Measurements from ENCODE around the gene STON2.
"Not testable (repeated sequence)": the region's sequence is repeated elsewhere in the genome, so short reads cannot be mapped to it uniquely, and the experiment has no call there.

STON2 gene, protein sequence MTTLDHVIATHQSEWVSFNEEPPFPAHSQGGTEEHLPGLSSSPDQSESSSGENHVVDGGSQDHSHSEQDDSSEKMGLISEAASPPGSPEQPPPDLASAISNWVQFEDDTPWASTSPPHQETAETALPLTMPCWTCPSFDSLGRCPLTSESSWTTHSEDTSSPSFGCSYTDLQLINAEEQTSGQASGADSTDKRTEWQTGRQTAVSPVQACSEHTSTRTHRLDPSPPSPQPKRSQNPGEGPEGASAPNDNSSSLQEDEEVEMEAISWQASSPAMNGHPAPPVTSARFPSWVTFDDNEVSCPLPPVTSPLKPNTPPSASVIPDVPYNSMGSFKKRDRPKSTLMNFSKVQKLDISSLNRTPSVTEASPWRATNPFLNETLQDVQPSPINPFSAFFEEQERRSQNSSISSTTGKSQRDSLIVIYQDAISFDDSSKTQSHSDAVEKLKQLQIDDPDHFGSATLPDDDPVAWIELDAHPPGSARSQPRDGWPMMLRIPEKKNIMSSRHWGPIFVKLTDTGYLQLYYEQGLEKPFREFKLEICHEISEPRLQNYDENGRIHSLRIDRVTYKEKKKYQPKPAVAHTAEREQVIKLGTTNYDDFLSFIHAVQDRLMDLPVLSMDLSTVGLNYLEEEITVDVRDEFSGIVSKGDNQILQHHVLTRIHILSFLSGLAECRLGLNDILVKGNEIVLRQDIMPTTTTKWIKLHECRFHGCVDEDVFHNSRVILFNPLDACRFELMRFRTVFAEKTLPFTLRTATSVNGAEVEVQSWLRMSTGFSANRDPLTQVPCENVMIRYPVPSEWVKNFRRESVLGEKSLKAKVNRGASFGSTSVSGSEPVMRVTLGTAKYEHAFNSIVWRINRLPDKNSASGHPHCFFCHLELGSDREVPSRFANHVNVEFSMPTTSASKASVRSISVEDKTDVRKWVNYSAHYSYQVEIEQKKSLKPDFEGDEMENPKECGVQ

DNA sequence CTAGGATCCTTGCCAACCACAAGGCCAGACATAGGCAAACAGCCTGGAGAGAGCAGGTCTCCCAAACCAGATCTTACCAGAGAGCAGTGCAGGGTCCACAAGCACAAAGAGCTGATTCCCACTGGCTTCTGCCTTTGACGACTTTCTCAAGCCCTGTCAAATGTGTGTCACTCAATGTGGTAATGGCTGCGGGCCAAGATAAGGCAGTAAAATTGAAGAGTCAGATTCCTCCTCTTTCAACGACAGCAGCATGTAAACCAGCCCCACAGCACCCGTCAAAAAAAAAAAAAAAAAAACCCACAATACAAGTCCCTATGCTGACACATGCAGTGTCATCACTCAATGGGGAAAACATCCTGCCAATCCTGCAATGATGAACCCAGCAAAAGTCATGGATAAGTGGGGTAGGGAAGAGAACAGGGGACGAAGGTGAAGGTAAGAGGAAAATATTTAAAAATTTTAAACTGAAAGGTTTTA lies at the start of gene STON2:
TSS of gene STON2 (minus strand) at position 123 of the 477 bp plus-strand sequence. CDS start 1,942 bp downstream, outside the sequence.
- DNase-seq (ENCODE audit: low read depth) = peak; percentile 13

GRCh38 chr14:81449576-81449975 lies 49.5 kb upstream of the STON2 start:
- DNase-seq (ENCODE audit: low read depth) = no peak

GRCh38 chr14:81449114-81449513 lies 49.0 kb upstream of the STON2 start:
- no peak for DNase-seq (ENCODE audit: low read depth)

GRCh38 chr14:81447021-81447764 lies 47.1 kb upstream of the STON2 start:
- no peak for DNase-seq (ENCODE audit: low read depth)

DNA sequence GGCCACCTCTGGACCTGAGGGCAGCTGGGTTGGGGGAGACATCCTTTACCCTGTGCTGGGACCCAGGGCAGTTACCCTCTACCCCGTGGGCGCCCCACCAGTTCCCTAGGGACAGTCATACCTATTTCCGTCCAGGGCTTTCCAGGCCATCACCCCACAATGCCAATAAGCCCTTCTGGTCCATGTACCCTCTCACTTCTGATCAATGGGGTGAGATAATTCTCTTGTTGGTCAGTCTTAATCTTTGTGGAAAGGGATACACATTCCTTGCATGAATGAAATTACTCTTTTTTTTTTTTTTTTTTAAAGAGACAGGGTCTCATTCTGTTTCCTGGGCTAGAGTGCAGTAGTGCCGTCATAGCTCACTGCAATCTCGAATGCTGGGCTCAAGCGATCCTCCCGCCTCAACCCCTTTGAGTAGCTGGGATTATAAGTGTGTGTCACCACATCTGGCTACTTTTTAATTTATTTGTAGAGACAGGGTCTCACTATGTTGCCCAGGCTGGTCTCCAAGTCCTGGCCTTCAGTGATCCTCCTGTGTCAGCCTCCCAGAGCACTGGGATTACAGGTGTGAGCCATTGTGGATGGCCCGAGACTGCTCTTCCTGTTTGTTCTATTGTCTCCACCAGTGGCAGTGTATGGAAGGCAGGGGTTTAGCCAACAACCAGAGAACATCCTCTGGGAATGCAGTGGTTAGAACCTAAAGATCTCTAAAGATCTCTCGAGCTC lies 46.3 kb upstream of the STON2 start:
- no peak for DNase-seq (ENCODE audit: low read depth)

- DNase-seq (ENCODE audit: low read depth) = no peak
Measured at GRCh38 chr14:81441626-81442134, 41.6 kb upstream of the STON2 start.

GRCh38 chr14:81440041-81440440 lies 39.9 kb upstream of the STON2 start:
- DNase-seq (ENCODE audit: low read depth) = no peak

DNA sequence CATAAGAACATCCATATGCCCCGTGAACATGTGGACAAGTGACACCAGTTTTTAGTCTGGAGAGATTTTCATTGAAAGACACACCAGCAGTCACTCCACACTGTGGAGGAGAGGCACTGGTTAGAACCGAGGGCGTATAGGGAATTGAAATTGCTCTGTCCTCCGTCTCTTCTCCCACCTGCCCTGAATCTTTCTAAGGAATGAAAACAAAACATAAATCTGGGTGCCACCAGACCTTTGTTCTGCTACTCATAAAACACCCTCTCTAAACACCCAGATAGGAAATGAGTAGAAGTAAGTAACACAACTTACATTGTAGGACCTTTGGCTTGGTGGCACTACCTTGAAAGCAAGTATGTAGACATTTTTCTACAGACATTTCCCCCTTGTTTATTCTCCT lies 37.1 kb upstream of the STON2 start:
- DNase-seq (ENCODE audit: low read depth) = no peak

DNA sequence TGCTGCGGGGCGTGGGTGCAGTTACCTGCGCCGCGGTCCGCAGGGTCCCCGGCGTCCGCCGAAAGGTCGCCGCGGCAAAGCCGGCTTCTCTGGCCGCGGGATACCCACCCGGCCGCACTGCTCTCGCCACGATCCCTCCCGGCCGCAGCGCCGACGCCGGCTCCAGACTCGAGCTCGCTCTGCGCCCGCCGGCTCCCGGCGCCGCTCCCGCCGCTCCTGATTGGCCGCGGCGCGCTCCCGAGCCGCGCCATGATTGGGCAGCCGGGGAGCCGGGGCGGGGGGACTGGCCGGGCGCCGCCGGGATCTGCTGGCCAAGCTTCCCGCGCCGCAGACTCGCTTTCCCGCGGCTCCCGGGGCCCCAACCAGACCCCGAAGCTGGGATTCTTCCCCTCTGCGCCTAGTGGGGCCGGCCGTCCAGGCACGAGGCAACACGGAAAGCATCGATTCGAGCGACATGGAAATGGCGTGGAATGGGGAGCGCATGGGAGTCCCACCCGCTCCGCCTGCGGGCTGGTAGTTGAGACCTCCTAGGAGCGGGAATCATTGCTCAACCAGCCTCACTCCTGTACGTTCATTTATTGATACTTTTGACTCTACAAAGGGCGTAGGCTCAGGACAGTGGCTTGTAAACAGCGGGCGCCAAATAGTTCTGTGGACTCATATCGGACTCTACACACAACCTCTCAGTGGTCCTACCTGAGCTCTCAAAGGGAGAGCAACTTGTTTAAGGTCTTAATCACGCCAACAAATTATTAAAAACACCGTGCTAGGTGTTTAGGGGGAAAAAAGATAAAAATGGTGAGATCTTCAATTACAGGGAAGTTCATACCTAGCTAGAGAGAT lies 36.4 kb upstream of the STON2 start:
- DNase-seq (ENCODE audit: low read depth) = peak; percentile 60

- peak; percentile 28 for DNase-seq (ENCODE audit: low read depth)
Measured at GRCh38 chr14:81435391-81436295, 35.5 kb upstream of the STON2 start.

GRCh38 chr14:81435048-81435390 lies 34.9 kb upstream of the STON2 start:
- no peak for DNase-seq (ENCODE audit: low read depth)

GRCh38 chr14:81434230-81434629 lies 34.1 kb upstream of the STON2 start:
- DNase-seq (ENCODE audit: low read depth) = no peak

GRCh38 chr14:81433378-81433777 lies 33.3 kb upstream of the STON2 start:
- DNase-seq (ENCODE audit: low read depth) = no peak

DNA sequence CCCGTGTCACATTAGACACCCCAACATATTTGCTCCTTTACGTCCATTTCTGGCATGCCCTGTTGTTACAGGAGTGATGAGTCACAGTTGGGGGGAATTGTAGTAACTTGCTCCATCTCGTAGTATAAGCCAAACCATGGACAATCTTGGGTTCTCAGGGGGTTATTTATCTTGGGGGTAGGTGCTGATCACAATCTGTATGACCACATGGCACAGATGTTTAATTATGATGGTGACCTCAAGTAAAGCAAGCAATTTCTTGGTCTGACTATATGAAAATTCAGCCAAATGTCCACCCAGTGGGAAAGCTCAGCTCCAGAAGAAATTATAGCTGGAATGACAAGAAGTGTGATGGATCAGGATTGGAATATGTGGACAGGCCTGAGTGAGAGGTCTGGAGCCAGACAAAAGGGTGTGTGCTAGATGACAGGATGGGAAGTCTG lies 32.1 kb upstream of the STON2 start:
- DNase-seq (ENCODE audit: low read depth) = no peak

GRCh38 chr14:81430235-81430634 lies 30.1 kb upstream of the STON2 start:
- no peak for DNase-seq (ENCODE audit: low read depth)

- not testable (repeated sequence) for DNase-seq (ENCODE audit: low read depth)
Measured at GRCh38 chr14:81429749-81430148, 29.6 kb upstream of the STON2 start.

DNA sequence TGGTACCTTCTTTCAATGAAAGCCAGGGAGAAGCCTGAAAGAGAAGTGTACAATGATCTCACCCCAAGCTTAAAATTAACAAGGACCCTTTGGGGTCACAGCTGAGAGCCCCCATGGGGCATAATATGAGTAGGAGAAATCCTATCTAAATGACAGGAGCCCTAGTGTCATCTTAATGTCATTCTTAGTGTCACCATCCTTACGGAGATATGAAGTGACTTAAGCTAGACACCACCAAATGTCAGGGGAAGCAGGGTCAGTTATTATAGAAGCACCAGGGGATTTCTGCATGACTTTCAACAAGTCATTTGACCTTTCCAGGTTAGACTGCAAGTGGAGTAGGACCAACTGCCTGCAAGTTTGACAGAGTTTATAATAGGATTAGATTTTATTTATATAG lies 28.9 kb upstream of the STON2 start:
- no peak for DNase-seq (ENCODE audit: low read depth)

- no peak for DNase-seq (ENCODE audit: low read depth)
Measured at GRCh38 chr14:81427348-81428058, 27.4 kb upstream of the STON2 start.

Data from iris pigment epithelial cell (primary cell).